Progenitor cell of endocrine pancreas (in vitro differentiated cells): ENCODE measurements around the gene CUX1. TPM values are rescaled to one million over a fixed set of nuclear protein-coding genes. Genes with fewer than 3 reads are reported as not detected.

Experiments
- DNase-seq: peaks from one replicate; pipeline ENCODE4 v3.0.0; 2021; ENCODE audit warnings: low spot score; ENCODE audit not compliant: unreplicated experiment
- H3K27ac Mint-ChIP-seq: 2 replicates; pipeline ENCODE4 v1.8.0; 2021; ENCODE audit warnings: mild to moderate bottlenecking, moderate library complexity, mixed read lengths
- H3K27me3 Mint-ChIP-seq: 2 replicates; pipeline ENCODE4 v1.8.0; 2021; ENCODE audit warnings: mixed read lengths
- H3K36me3 Mint-ChIP-seq: 2 replicates; pipeline ENCODE4 v1.8.0; 2022; ENCODE audit warnings: mixed read lengths; ENCODE audit not compliant: insufficient read depth
- H3K4me1 Mint-ChIP-seq: 2 replicates; pipeline ENCODE4 v1.8.0; 2021; ENCODE audit warnings: low read depth, mixed read lengths
- H3K4me3 Mint-ChIP-seq: 2 replicates; pipeline ENCODE4 v1.8.0; 2021; ENCODE audit warnings: low read depth, mild to moderate bottlenecking, moderate library complexity, mixed read lengths
- H3K9me3 Mint-ChIP-seq: 2 replicates; pipeline ENCODE4 v1.8.0; 2021; ENCODE audit warnings: low read depth, mixed read lengths
- total RNA-seq: library from RNA; stranded (reverse); gene quantifications from 2 replicates; pipeline ENCODE4 v1.2.1, GENCODE V29; 2021
- TF ChIP-seq, protein P1 (sequence below): fragments of 200-600 bp; sonication (generic); IDR thresholded peaks from one replicate; pipeline ENCODE4 v1.5.0; 2021; ENCODE audit warnings: antibody characterized with exemption, mild to moderate bottlenecking; ENCODE audit not compliant: unreplicated experiment

CUX1 gene
- total RNA-seq, 1 donor from 2014 or later = 103 TPM

DNA sequence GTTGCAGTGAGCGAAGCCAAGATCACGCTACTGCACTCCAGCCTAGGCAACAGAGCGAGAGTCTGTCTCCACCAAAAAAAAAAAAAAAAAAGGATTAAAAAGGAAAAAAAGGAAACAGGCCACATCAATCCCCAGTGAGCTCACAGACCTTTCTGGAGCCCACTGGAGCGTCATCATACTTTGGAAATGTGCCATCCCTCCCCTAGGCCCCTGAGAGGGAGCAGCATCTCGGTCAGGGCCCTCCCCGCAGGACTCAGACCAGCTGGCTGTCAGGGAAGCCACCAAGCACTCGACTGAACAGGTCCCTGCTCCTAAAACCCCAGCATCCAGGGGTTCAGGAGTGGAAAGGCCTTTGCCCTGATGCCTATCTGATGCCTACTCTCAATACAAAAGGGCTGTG is 371.3 kb downstream of the CUX1 start:
- Mint-ChIP-seq H3K27ac (no peak overlapping the region), H3K4me3 (no peak overlapping the region), H3K27me3 (no peaks in the 10 kb centered on the region), H3K36me3 (peaks cover 19% of the 10 kb centered on the region), H3K9me3 (no peaks in the 10 kb centered on the region), H3K4me1 (no peaks in the 10 kb centered on the region)
- TF ChIP-seq, protein P1, sequence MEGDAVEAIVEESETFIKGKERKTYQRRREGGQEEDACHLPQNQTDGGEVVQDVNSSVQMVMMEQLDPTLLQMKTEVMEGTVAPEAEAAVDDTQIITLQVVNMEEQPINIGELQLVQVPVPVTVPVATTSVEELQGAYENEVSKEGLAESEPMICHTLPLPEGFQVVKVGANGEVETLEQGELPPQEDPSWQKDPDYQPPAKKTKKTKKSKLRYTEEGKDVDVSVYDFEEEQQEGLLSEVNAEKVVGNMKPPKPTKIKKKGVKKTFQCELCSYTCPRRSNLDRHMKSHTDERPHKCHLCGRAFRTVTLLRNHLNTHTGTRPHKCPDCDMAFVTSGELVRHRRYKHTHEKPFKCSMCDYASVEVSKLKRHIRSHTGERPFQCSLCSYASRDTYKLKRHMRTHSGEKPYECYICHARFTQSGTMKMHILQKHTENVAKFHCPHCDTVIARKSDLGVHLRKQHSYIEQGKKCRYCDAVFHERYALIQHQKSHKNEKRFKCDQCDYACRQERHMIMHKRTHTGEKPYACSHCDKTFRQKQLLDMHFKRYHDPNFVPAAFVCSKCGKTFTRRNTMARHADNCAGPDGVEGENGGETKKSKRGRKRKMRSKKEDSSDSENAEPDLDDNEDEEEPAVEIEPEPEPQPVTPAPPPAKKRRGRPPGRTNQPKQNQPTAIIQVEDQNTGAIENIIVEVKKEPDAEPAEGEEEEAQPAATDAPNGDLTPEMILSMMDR = no peak
- DNase-seq = no peak

DNA sequence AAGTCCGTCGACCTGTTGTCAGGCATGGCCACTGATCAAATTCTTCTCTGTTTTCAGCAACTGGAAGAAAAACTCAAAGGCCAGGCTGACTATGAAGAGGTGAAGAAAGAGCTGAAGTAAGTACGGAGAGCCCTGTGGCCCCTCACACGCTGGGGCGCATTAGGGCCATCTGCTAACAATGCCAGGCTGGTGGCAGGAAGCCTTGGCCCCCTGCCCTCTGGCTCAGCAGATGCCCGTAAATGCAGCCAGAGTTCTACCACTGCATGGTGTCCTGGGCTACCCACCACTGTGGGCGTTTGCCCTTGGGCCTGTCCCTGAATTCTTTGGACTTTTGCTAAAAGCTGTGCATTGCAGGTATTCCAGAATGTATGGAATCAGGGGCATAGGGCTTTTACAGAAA is 372.3 kb downstream of the CUX1 start:
- H3K27ac Mint-ChIP-seq = no peak overlapping the region
- peaks cover 22% of the 10 kb centered on the region for H3K36me3 Mint-ChIP-seq
- TF ChIP-seq, protein P1 = no peak
- H3K4me1 Mint-ChIP-seq = no peaks in the 10 kb centered on the region
- DNase-seq = no peak
- no peak overlapping the region for H3K4me3 Mint-ChIP-seq
- H3K9me3 Mint-ChIP-seq = no peaks in the 10 kb centered on the region
- H3K27me3 Mint-ChIP-seq = no peaks in the 10 kb centered on the region

DNA sequence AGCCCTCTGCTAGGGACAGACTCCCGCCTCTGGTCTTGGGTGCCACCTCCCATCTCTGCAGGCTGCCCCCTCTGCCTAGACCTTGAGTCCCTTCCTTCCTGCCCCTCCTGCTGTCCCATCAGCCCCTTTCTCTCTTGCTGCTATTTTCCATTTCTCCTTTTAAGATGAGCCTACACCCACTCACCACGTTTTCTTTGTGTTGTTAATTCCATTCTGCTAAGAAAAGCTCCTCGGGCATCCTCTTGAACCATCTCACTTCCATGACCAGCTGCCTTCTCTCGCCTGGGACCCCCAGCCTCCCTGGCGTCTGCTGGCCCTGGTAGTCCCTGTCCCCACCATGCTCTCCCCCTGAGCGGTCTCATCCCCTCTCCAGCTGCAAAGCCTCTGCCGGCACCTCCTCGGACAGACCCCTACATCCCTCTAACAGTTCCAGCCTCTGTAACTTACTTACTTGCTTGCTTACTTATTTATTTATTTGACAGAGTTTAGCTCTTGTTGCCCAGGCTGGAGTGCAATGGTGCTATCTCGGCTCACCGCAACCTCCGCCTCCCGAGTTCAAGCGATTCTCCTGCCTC is 373.4 kb downstream of the CUX1 start:
- Mint-ChIP-seq H3K27me3 (no peaks in the 10 kb centered on the region), H3K9me3 (no peaks in the 10 kb centered on the region), H3K27ac (no peak overlapping the region), H3K4me3 (no peak overlapping the region), H3K4me1 (no peaks in the 10 kb centered on the region), H3K36me3 (peaks cover 22% of the 10 kb centered on the region)
- TF ChIP-seq, protein P1 = no peak
- no peak for DNase-seq

DNA sequence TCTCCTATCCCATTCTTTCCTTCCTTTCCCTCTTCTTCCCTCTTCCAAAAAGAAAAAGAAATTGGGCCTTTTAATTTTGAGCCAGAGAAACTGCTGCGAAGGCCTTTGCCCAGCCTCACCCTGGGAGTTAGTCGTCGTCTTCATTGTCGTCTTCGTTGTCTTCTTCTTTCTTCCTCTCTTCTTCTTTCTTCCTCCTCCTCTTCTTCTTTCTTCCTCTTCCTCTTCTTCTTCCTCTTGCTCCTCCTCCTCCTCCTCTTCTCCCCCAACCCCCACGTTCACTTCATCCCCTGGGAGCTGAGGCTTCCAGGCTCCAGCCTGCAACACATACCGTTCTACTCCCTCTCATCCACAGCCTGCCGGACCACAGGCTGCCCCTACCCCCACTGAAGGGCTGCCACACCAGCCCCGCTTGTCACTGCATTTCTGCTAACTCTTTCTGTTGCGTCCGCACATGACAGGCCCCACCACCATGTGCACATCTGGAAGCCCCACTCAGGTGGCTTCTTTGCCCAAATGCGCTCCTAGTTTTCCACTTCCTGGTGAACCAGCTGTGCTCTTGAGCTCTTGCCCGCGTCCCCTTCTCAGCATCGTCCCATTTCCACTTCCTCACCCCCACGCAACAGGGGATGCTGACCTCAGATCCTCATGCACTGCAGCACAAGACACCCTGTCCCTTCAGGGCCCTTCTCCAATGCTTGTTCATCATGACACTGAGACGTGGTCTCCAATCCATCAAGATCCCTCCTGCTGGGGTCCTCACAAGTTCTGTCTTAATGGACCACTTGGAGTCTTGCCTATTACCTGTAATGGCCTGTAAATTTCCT is 374.3 kb downstream of the CUX1 start:
- H3K4me1 Mint-ChIP-seq = no peaks in the 10 kb centered on the region
- H3K27me3 Mint-ChIP-seq = no peaks in the 10 kb centered on the region
- peaks cover 25% of the 10 kb centered on the region for H3K36me3 Mint-ChIP-seq
- no peak overlapping the region for H3K4me3 Mint-ChIP-seq
- no peaks in the 10 kb centered on the region for H3K9me3 Mint-ChIP-seq
- TF ChIP-seq, protein P1 = no peak
- no peak overlapping the region for H3K27ac Mint-ChIP-seq
- no peak for DNase-seq

DNA sequence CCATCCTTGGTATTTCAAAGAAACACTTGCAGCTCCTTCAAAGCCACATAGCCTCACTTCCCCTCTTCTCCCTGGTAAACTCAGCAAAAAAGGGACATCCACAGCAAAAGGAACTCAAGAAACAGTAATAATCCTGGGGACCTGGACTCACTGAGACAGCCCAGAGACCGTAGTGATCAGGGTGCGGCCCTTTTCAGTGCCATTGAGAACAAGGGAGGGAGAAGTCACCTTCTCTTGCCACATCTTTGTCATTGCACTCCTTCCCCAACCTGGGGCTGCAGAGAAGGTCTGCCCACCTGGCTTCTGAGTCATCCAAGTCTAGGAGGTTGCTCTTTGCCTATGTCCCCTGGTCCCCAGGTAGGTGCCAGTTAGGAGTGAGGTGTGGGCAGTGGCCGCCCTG is 375.4 kb downstream of the CUX1 start:
- no peaks in the 10 kb centered on the region for H3K27me3 Mint-ChIP-seq
- TF ChIP-seq, protein P1 = no peak
- H3K4me1 Mint-ChIP-seq = no peaks in the 10 kb centered on the region
- H3K27ac Mint-ChIP-seq = no peak overlapping the region
- no peak for DNase-seq
- no peaks in the 10 kb centered on the region for H3K9me3 Mint-ChIP-seq
- H3K4me3 Mint-ChIP-seq = no peak overlapping the region
- peaks cover 29% of the 10 kb centered on the region for H3K36me3 Mint-ChIP-seq
